ENCODE results near the gene CD22.

CD22 gene

DNA sequence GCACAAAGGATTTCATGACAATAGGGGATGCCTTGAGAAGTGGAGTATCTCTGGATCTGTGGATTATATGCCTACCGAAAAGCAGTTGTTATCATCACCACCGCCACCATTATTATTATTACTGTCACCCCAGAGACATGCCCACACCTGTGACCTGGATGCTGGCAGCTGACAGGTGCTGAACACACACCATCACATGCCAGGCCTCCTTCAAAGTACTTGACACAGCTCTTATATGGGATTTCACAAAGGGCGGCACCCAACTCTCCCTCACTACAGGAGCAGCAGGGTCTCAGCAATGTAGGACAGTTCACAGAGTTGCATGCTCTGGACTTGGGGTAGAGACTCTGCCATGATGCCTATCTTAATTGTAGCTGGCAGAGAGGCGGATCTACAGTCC is 36.3 kb downstream of the CD22 start:
- no peak overlapping the region for H2BK120ac ChIP-seq (ENCODE audit: low read depth, low read length)
- H3K27ac ChIP-seq (ENCODE audit: low read length, poor library complexity, severe bottlenecking), result no peak overlapping the region
- no peak overlapping the region for H3K9ac ChIP-seq (ENCODE audit: low read length)
- H3K14ac ChIP-seq (ENCODE audit: low read length in 2 of 2), result no peak overlapping the region
- H2BK12ac ChIP-seq (ENCODE audit: low read length in 2 of 2), result no peak overlapping the region
- no peak overlapping the region for H4K91ac ChIP-seq (ENCODE audit: low read length)
- H4K8ac ChIP-seq (ENCODE audit: low read length), result no peak overlapping the region
- no peak overlapping the region for H2BK5ac ChIP-seq (ENCODE audit: low read depth, low read length, poor library complexity, severe bottlenecking)
- no peaks in the 10 kb centered on the region for H3K79me1 ChIP-seq (replicated peaks; ENCODE audit: low read length, poor library complexity, severe bottlenecking)
- H3K4ac ChIP-seq (ENCODE audit: low read depth in 1 of 2, low read length in 2 of 2), result no peak overlapping the region
- H3K18ac ChIP-seq (ENCODE audit: low read depth in 1 of 2, low read length in 2 of 2), result no peak overlapping the region
- H3K4me3 ChIP-seq (ENCODE audit: insufficient read depth in 1 of 2, low read depth in 1 of 2, low read length in 2 of 2), result no peak overlapping the region
- H3K4me2 ChIP-seq (ENCODE audit: low read length, poor library complexity, severe bottlenecking), result no peak overlapping the region
- H3K27me3 ChIP-seq (ENCODE audit: control insufficient read depth in 1 of 2, insufficient read depth in 1 of 2, low read length in 2 of 2), result peaks cover 0 to 46% of the 10 kb centered on the region in 2 experiments
- 74% methylated on average over 4 of the region's 4 CpGs for WGBS
- no peak overlapping the region for H2AK5ac ChIP-seq (ENCODE audit: low read length, severe bottlenecking)
- no peaks in the 10 kb centered on the region for H3K9me3 ChIP-seq (ENCODE audit: control insufficient read depth, low read length)
- no peak for DNase-seq
- H3K23ac ChIP-seq (ENCODE audit: low read length in 2 of 2), result no peak overlapping the region
- no peaks in the 10 kb centered on the region for H3K36me3 ChIP-seq (ENCODE audit: control insufficient read depth in 1 of 2, insufficient read depth in 2 of 2, low read depth in 1 of 2, low read length in 2 of 2)
- H2BK15ac ChIP-seq (ENCODE audit: low read depth, poor library complexity, severe bottlenecking), result no peak overlapping the region
- no peaks in the 10 kb centered on the region for H3K4me1 ChIP-seq (ENCODE audit: control insufficient read depth, insufficient read depth, low read depth, low read length)
- no peak overlapping the region for H2AFZ ChIP-seq (ENCODE audit: low read depth, low read length)

DNA sequence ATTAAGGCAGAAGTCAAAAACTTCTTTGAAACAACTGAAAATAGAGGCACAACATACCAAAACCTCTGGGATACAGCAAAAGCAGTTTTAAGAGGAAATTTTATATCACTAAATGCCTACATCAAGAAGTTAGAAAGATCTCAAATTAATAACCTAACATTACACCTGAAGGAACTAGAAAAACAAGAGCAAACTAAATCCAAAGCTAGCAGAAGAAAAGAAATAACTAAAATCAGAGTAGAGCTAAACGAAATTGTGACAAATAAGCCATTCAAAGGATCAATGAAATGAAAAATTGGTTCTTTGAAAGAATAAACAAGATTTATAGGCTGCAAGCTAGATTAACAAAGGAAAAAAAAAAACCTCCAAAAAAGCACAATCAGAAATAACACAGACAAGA is 39.4 kb downstream of the CD22 start:
- peaks cover 0 to 22% of the 10 kb centered on the region in 2 experiments for H3K27me3 ChIP-seq (ENCODE audit: control insufficient read depth in 1 of 2, insufficient read depth in 1 of 2, low read length in 2 of 2)
- no peak overlapping the region for H3K14ac ChIP-seq (ENCODE audit: low read length in 2 of 2)
- no peaks in the 10 kb centered on the region for H3K36me3 ChIP-seq (ENCODE audit: control insufficient read depth in 1 of 2, insufficient read depth in 2 of 2, low read depth in 1 of 2, low read length in 2 of 2)
- no peak overlapping the region for H2BK120ac ChIP-seq (ENCODE audit: low read depth, low read length)
- no peak overlapping the region for H3K23ac ChIP-seq (ENCODE audit: low read length in 2 of 2)
- H3K4me1 ChIP-seq (ENCODE audit: control insufficient read depth, insufficient read depth, low read depth, low read length), result no peaks in the 10 kb centered on the region
- no peaks in the 10 kb centered on the region for H3K79me1 ChIP-seq (replicated peaks; ENCODE audit: low read length, poor library complexity, severe bottlenecking)
- no CpG with 5 or more reads among the region's 1 CpG for WGBS
- H3K27ac ChIP-seq (ENCODE audit: low read length, poor library complexity, severe bottlenecking), result no peak overlapping the region
- no peak overlapping the region for H3K4ac ChIP-seq (ENCODE audit: low read depth in 1 of 2, low read length in 2 of 2)
- H3K9me3 ChIP-seq (ENCODE audit: control insufficient read depth, low read length), result no peaks in the 10 kb centered on the region
- H4K91ac ChIP-seq (ENCODE audit: low read length), result no peak overlapping the region
- no peak overlapping the region for H3K4me2 ChIP-seq (ENCODE audit: low read length, poor library complexity, severe bottlenecking)
- H4K8ac ChIP-seq (ENCODE audit: low read length), result no peak overlapping the region
- no peak overlapping the region for H3K18ac ChIP-seq (ENCODE audit: low read depth in 1 of 2, low read length in 2 of 2)
- H2BK15ac ChIP-seq (ENCODE audit: low read depth, poor library complexity, severe bottlenecking), result no peak overlapping the region
- H2AFZ ChIP-seq (ENCODE audit: low read depth, low read length), result no peak overlapping the region
- no peak overlapping the region for H2BK5ac ChIP-seq (ENCODE audit: low read depth, low read length, poor library complexity, severe bottlenecking)
- no peak overlapping the region for H3K9ac ChIP-seq (ENCODE audit: low read length)
- H2AK5ac ChIP-seq (ENCODE audit: low read length, severe bottlenecking), result no peak overlapping the region
- DNase-seq, result no peak
- no peak overlapping the region for H3K4me3 ChIP-seq (ENCODE audit: insufficient read depth in 1 of 2, low read depth in 1 of 2, low read length in 2 of 2)
- no peak overlapping the region for H2BK12ac ChIP-seq (ENCODE audit: low read length in 2 of 2)

DNA sequence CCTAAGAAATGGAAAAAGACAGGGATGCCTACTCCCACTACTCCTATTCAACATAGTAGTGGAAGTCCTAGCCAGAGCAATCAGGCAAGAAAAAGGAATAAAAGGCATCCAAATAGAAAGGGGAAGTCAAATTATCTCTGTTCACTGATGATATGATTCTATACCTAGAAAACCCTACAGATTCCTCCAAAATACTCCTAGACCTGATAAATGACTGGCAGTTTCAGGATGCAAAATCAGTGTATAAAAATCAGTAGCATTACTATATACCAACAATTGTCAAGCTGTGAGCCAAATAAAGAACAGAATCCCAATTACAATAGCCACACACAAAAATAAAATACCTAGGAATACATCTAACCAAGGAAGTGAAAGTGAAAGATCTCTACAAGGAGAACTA is 40.5 kb downstream of the CD22 start:
- Histone ChIP-seq H2BK12ac (ENCODE audit: low read length in 2 of 2) (no peak overlapping the region), H3K4me1 (ENCODE audit: control insufficient read depth, insufficient read depth, low read depth, low read length) (no peaks in the 10 kb centered on the region), H2AK5ac (ENCODE audit: low read length, severe bottlenecking) (no peak overlapping the region), H3K79me1 (replicated peaks; ENCODE audit: low read length, poor library complexity, severe bottlenecking) (no peaks in the 10 kb centered on the region), H3K27me3 (ENCODE audit: control insufficient read depth in 1 of 2, insufficient read depth in 1 of 2, low read length in 2 of 2) (peaks cover 0 to 22% of the 10 kb centered on the region in 2 experiments), H3K4ac (ENCODE audit: low read depth in 1 of 2, low read length in 2 of 2) (no peak overlapping the region), H3K36me3 (ENCODE audit: control insufficient read depth in 1 of 2, insufficient read depth in 2 of 2, low read depth in 1 of 2, low read length in 2 of 2) (no peaks in the 10 kb centered on the region), H2BK15ac (ENCODE audit: low read depth, poor library complexity, severe bottlenecking) (no peak overlapping the region), H3K4me3 (ENCODE audit: insufficient read depth in 1 of 2, low read depth in 1 of 2, low read length in 2 of 2) (no peak overlapping the region), H2BK120ac (ENCODE audit: low read depth, low read length) (no peak overlapping the region), H4K8ac (ENCODE audit: low read length) (no peak overlapping the region), H3K27ac (ENCODE audit: low read length, poor library complexity, severe bottlenecking) (no peak overlapping the region), H3K14ac (ENCODE audit: low read length in 2 of 2) (no peak overlapping the region), H3K9me3 (ENCODE audit: control insufficient read depth, low read length) (no peaks in the 10 kb centered on the region), H2AFZ (ENCODE audit: low read depth, low read length) (no peak overlapping the region), H4K91ac (ENCODE audit: low read length) (no peak overlapping the region), H3K4me2 (ENCODE audit: low read length, poor library complexity, severe bottlenecking) (no peak overlapping the region), H3K23ac (ENCODE audit: low read length in 2 of 2) (no peak overlapping the region), H3K18ac (ENCODE audit: low read depth in 1 of 2, low read length in 2 of 2) (no peak overlapping the region), H3K9ac (ENCODE audit: low read length) (no peak overlapping the region), H2BK5ac (ENCODE audit: low read depth, low read length, poor library complexity, severe bottlenecking) (no peak overlapping the region)
- DNase-seq, result no peak

DNA sequence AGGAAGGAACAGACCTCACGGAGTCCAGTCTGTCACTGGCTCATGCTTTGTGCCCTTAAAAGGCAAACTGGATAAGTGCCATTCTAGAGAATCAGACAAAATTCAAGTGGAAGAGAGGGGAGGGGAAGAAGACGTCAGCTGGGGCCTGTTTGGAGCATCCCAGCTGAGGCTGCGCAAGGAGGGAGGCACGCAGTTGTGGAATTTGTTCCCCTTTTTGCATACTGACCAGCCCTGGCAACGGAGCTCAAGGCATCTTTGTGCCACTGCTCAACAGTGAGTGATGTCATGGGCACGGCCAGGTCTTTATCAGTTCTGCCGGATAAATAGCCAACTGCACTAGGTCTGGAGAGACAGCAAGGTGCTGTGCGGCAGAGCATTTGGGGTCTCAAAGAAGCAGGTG is 41.7 kb downstream of the CD22 start, which contains the start of gene GPR42:
Gene GPR42 (plus strand): TSS at position 347 of the 400 bp plus-strand sequence. CDS start 292 bp downstream, outside the sequence.
- no peak within 1 kb of the TSS for H3K23ac ChIP-seq (ENCODE audit: low read length in 2 of 2)
- no peak within 1 kb of the TSS for H3K4ac ChIP-seq (ENCODE audit: low read depth in 1 of 2, low read length in 2 of 2)
- peaks cover 0 to 12% of the 10 kb centered on the region in 2 experiments for H3K27me3 ChIP-seq (ENCODE audit: control insufficient read depth in 1 of 2, insufficient read depth in 1 of 2, low read length in 2 of 2)
- H3K4me3 ChIP-seq (ENCODE audit: insufficient read depth in 1 of 2, low read depth in 1 of 2, low read length in 2 of 2), result no peak within 1 kb of the TSS
- H3K79me1 ChIP-seq (replicated peaks; ENCODE audit: low read length, poor library complexity, severe bottlenecking), result no peaks in the 10 kb centered on the region
- H3K14ac ChIP-seq (ENCODE audit: low read length in 2 of 2), result no peak within 1 kb of the TSS
- no peak within 1 kb of the TSS for H3K27ac ChIP-seq (ENCODE audit: low read length, poor library complexity, severe bottlenecking)
- no peaks in the 10 kb centered on the region for H3K9me3 ChIP-seq (ENCODE audit: control insufficient read depth, low read length)
- H3K4me1 ChIP-seq (ENCODE audit: control insufficient read depth, insufficient read depth, low read depth, low read length), result no peaks in the 10 kb centered on the region
- DNase-seq, result no peak
- H2BK12ac ChIP-seq (ENCODE audit: low read length in 2 of 2), result no peak within 1 kb of the TSS
- 82% methylated on average over 3 of the region's 8 CpGs for WGBS
- no peak within 1 kb of the TSS for H3K18ac ChIP-seq (ENCODE audit: low read depth in 1 of 2, low read length in 2 of 2)
- no peak within 1 kb of the TSS for H2BK120ac ChIP-seq (ENCODE audit: low read depth, low read length)
- H2BK5ac ChIP-seq (ENCODE audit: low read depth, low read length, poor library complexity, severe bottlenecking), result no peak within 1 kb of the TSS
- H2BK15ac ChIP-seq (ENCODE audit: low read depth, poor library complexity, severe bottlenecking), result no peak within 1 kb of the TSS
- no peak within 1 kb of the TSS for H3K4me2 ChIP-seq (ENCODE audit: low read length, poor library complexity, severe bottlenecking)
- no peak within 1 kb of the TSS for H2AK5ac ChIP-seq (ENCODE audit: low read length, severe bottlenecking)
- H4K8ac ChIP-seq (ENCODE audit: low read length), result no peak within 1 kb of the TSS
- H2AFZ ChIP-seq (ENCODE audit: low read depth, low read length), result no peak within 1 kb of the TSS
- H3K36me3 ChIP-seq (ENCODE audit: control insufficient read depth in 1 of 2, insufficient read depth in 2 of 2, low read depth in 1 of 2, low read length in 2 of 2), result no peaks in the 10 kb centered on the region
- no peak within 1 kb of the TSS for H4K91ac ChIP-seq (ENCODE audit: low read length)
- no peak within 1 kb of the TSS for H3K9ac ChIP-seq (ENCODE audit: low read length)
